ENCODE measurements around the gene DNMBP.
A peak's percentile ranks its signal among the peaks of the same experiment; 100 is the strongest.
"Not testable (repeated sequence)": the region's sequence is repeated elsewhere in the genome, so short reads cannot be mapped to it uniquely, and the experiment has no call there.

The DNMBP gene

DNA sequence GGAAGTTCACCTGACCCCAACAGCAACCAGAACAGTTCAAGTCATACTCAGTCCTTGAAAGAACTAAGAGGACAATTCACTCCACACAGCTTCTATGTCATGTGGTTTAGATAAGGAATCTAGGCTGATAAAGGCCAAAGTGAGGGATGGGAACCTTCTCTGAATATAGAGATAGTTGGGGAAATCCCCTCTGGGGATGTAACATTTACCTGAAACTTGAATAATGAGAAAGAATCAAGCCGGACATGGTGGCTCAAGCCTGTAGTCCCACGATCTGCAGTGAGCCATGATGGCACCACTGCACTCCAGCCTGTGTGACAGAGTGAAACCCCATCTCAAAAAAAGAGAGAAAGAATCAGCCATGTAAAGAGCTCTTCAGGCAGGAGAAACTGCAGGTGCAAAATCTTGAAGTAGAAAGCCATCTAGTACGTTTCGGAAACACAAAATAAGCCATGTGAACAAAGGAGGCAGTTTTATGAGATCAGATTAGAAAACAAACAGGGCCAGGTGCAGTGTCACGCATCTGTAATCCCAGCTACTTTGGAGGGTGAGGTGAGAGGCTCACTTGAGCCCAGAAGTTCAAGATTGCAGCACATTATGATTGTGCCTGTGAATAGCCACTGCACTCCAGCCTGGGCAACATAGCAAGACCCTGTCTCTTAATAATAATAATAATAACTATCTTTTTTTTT is 4.5 kb upstream of the DNMBP start:
- DNase-seq (ENCODE audit: low spot score), result no peak

DNA sequence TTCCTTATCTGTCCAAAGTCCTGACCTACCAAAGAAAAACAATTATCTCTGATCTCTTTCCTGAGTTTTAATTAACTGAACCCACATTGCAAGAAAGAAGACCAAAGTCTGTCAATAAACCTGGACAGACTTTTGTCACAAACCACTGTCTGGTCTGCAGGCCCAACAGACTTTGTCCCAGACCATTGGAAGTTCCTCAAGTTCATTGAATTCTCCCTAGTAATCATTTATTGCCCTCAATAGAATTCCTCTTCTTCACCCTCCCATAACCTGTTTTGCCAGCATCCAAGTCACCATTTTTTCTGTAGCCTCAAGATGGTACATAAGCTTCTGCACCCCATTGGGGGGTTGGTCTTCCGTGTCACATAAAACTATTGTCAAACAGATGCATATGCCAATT is 3.9 kb upstream of the DNMBP start:
- no peak for DNase-seq (ENCODE audit: low spot score)

DNA sequence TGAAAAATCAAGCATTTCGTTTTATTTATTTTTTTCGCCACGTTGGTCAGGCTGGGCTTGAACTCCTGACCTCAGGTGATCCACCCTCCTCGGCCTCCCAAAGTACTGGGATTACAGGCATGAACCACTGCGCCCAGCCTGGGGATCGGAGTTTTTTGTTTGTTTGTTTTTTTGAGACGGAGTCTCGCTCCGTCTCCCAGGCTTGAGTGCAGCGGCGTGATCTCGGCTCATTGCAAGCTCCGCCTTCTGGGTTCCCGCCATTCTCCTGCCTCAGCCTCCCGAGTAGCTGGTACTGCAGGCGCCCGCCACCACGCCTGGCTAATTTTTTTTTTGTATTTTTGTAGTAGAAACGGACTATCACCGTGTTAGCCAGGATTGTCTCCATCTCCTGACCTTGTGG is 2.2 kb upstream of the DNMBP start:
- not testable (repeated sequence) for DNase-seq (ENCODE audit: low spot score)

DNA sequence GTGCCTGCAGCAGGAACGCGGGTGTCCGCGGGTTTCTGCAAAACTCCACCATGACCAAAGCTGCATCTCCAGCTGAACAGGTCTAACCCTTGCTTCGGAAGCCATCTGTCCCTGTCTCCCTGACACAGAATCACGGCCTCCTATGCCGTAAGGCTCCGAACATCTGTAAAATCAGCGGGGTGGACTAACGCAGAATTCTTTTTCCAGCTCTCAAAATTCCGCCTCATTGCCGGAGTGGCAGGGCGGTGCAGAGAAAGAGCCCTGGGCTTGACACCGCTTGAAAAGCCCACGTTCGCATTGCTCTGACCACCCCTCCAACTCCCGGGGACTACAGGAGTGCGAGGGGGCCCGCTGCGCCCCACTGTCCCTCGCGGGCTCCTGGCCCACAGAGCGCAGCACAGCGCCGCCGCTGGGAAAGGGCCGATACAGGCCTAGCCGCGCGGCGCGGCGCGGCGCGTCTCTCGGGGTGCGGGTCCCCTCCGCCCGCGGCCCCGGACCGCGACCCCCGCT is 409 bp downstream of the DNMBP start:
- peak; percentile 32 for DNase-seq (ENCODE audit: low spot score)

DNA sequence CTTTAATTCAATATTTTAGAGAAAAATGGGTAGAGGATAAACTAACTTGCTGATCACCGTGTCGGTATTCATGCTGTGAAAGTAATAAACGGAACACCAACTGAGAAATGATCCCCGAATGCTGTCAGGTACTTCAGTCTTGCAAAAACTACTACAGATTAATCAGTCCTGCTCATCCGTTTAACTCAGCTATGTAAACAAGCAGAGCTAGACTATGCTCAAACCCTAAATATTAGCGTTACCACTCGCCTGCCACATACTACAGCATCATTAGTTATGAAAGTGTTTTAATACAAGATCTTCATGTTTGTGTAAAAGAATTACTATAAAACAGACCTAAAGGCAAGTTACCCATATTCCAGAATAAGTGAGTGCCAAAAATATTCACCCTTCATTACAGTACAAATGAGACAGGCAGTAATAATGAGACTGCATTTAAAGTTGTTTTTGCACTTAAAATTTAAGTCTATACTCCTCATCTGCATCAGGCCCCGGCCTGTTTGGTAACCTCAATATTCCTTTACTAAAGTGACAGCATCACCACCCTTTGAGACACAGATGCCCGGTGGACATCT is 952 bp downstream of the DNMBP start:
- DNase-seq (ENCODE audit: low spot score), result peak; percentile 9

DNA sequence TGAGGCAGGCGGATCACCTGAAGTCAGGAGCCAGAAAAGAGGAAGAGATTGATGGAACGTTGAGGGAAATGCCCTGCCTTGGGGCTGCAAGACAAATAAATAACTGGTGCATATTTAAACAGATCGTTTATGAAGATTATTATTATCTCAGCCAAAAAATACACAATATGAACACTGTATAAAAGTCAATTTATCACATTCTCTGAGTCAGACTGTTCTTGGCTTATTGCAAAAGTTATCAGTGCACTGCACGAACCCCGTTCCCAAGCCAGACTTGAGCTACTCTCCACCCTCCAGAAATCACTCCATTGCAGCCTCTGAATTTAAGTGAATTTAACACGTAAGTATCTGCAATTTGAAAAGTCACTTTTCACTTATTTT is 1.6 kb downstream of the DNMBP start:
- DNase-seq (ENCODE audit: low spot score), result no peak

- no peak for DNase-seq (ENCODE audit: low spot score)
These were observed 2.3 kb downstream of the DNMBP start for GRCh38 chr10:100007231-100008141.

DNA sequence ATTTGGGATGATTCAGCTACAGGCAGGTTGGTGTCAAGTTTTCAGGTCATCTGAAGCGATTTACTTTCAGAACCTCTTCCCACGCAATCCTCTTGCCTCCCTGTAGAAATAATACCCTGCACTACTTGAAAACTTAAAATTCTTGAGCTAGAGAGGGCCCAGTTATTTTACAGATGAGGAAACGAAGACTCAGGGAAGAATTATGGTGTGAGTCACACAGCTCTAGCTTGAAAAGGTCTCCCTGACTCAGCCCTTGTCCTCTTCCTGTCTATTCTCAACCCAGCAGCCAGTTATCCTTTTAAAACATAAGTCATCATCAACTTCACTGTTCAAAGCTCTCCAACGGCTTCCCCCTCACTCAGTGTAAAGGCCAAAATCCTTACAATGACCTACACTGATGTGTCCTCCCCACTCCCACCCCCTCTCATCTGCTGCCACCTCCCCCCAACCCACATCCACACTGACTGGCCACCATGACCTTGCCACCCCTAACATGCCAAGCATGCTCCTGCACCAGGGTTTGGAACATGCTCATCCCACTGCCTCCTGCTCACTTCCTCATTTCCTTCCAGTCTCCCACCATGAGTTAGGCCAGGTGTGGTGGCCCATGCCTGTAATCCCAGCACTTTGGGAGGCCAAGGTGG is 3.4 kb downstream of the DNMBP start:
- no peak for DNase-seq (ENCODE audit: low spot score)

- DNase-seq (ENCODE audit: low spot score), result no peak
These were observed 4.8 kb downstream of the DNMBP start for GRCh38 chr10:100004805-100005510.

GRCh38 chr10:100000109-100000644 is 9.6 kb downstream of the DNMBP start:
- no peak for DNase-seq (ENCODE audit: low spot score)

DNA sequence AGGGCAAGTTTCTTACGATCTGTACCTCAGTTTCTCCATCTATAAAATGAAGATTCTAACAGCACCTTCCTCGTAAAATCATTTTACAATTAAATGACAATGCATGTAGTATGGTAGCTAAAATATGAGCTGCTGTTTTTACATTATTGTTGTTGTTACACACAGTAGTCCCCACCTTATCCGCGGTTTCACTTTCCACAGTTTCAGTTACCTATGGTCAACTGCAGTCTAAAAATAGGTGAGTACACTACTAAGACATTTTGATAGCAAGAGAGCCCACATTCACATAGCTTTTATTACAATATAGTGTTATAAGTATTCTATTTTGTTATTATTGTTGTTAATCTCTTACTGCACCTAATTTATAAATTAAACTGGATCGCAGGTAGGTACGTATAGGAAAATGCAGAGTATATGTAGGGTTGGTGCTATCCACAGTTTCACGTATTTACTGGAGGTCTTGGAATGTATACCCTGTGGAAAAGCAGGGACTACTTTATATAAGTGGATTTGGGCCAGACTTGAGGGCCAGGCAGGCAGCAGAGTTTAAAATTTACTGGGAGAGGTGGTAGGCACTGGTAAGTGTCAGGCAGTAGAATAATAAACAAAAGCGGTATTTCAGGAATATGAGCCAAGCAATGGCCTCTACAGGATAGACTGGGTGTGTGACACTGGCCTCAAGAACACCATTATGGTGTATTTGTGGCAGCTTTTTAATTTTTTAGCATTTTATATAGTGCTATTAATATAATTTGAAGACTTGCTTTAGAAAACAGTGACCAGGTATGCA is 10.2 kb downstream of the DNMBP start:
- DNase-seq (ENCODE audit: low spot score), result no peak

- no peak for DNase-seq (ENCODE audit: low spot score)
These were observed 10.9 kb downstream of the DNMBP start for GRCh38 chr10:99998889-99999288.

DNA sequence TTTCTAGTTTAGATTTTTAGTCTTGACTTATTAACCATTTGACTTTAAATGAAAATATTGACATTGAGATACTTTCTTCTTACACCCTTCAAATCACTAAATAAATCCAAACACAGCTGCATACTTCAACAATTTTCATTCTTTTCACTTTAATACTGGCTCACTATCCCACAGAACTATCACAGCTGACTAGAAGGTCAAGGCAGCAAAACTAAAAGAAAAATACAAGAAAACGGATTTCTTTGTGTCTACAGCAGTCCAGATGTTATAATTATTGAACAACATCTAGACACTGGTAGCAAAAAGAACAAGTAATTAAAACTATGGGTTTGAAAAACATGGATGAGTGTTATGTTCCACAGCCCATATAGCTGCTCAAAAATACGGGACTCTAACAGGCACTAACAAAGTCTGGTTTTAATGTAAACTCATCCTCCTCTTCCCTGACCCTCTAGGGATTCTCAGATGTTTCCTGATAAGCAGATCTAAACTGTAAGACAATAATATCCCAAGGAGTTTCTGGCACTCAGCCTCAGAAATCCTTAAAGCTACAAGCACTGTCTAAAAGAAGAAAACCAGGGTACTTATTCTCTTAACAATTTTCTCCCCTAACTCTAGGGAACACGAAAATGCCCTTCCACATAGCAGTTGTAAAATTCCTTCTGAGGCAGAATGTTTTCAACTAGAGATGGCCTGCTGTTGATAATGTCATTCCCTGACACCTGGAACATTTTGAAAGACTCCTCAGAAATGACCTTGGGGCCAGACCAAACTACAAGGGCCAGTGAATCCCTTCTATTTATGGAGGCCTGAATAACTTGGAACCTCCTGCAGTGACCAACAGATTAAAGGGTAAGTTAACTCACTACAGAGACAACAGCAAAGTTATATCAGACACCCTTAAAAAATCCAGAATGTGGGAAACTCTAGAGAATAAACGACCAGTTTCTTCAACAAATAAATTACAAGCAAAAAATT is 12.8 kb downstream of the DNMBP start:
- DNase-seq (ENCODE audit: low spot score), result peak; percentile 8

- DNase-seq (ENCODE audit: low spot score), result no peak
These were observed 14.0 kb downstream of the DNMBP start for GRCh38 chr10:99995713-99996112.

- DNase-seq (ENCODE audit: low spot score), result no peak
These were observed 14.5 kb downstream of the DNMBP start for GRCh38 chr10:99995269-99995668.

- DNase-seq (ENCODE audit: low spot score), result no peak
These were observed 14.9 kb downstream of the DNMBP start for GRCh38 chr10:99994801-99995200.

DNA sequence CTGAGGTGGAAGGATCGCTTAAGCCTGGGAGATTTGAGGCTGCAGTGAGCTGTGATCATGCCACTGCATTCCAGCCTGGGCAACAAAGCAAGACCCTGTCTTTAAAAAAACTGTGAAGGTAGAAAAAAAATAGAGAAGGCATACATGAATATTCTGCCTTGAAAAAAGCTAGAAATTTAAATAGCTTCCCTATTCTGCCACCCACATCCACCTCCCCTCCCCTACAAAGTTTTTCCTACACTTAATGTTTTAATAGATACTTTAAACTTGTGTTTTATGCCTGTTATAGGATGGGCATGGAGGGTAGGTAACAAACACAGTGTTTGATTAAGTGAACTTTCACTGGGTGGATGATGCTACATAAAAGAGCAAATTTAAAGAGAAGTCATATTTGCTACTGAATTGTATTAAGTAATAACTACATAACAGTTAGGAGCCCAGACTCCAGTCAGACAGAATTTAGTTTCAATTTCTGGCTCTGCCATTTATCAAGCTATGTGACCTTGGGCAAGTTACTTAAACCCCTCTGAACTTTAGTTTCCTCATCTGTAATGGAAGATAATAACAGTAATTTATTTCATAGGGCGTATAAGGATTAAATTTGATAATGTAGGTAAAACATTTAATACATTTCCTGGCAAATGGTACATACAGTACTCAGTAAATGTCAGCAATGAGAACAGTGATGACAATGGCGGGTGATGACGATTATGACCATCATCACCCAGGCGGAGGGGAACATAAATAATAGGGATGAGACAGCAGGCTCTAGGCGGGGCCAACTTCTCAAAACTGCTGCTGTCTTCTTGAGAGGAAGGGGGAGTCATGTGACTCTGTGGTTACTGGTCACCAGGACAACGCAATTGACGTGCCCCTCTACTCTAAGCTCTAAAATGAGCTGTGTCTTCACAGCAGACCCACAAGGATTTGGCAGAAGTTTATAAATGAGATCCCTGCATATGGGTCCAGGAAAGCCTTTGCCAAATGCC is 15.8 kb downstream of the DNMBP start:
- DNase-seq (ENCODE audit: low spot score), result peak; percentile 41

DNA sequence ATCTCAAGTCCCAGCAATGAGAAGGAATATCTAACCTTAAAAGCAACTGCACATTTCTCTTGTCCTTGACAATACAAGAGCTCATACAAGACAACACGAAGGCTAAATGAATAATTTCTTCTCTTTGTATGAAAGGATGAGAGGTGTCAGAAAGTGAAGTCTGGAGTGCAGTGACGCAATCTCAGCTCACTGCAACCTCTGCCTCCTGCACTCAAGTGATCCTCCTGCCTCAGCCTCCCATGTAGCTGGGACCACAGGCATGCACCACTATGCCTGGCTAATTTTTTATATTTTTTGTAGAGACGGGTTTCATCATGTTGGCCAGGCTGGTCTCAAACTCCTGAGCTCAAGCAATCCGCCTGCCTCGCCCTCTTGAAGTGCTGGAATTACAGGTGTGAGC is 24.1 kb downstream of the DNMBP start:
- not testable (repeated sequence) for DNase-seq (ENCODE audit: low spot score)

Data from pons (tissue), 1 donor.